HG02588 (cell line): ENCODE results near the gene ZNF215.
"Not testable (repeated sequence)": the region's sequence is repeated elsewhere in the genome, so short reads cannot be mapped to it uniquely, and the experiment has no call there.

Experiments used
- ATAC-seq: cut with Tn5 transposase; IDR thresholded peaks from one replicate; pipeline ENCODE4 v1.9.1; 2021; ENCODE audit warnings: mild to moderate bottlenecking, moderate library complexity; ENCODE audit not compliant: unreplicated experiment

ZNF215 gene

DNA sequence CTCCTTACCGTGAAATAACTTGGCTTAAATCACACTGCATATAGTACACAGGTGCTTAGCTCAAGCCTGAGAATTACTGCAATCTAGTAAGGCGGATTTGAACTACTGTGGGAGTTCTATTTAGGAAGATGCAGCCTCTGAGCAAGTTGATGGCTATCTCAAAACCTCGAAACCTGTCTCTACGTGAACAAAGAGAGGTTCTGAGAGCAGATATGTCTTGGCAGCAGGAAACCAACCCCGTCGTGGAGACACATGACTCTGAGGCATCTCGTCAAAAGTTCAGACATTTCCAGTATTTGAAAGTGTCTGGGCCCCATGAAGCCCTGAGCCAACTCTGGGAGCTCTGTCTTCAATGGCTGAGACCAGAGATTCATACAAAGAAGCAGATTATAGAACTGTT lies 5.9 kb downstream of the ZNF215 start:
- ATAC-seq, result no peak

DNA sequence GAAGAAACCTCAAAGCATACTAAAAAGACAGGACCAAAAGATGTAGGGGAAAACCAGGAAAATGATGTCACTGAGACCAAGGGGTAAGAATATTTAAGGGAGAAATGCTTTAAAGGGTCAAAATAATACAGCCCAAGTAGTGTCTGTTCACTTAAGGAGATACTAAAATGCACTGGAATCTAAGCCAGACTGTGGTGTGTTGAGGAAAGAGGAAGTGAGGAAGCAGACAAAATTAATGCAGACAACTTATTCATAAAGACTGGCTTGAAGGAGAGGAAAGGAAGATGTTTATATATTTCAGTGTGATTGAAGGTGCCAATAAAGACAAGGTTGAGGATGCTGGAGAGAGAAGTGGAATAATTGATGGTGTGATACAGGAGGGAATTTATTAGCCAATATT lies 15.7 kb downstream of the ZNF215 start:
- no peak for ATAC-seq

DNA sequence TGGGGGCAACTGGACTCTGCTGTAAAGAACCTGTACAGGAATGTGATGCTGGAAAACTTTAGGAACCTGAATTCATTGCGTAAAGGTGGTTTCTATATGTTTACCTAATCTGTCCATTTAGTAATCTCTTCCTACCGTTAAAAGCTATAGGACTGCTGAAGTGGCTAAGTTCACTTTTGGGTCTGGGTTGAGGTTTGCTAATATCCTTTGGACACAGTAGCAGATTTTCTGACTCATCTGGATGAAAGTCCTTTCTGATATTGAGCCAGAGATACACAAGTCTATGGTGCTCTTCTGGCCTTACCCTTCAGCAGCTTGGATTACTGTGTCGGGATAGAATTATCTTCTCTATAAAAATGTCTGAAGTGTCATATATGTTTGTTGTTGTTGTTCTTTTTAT lies 16.9 kb downstream of the ZNF215 start:
- no peak for ATAC-seq

DNA sequence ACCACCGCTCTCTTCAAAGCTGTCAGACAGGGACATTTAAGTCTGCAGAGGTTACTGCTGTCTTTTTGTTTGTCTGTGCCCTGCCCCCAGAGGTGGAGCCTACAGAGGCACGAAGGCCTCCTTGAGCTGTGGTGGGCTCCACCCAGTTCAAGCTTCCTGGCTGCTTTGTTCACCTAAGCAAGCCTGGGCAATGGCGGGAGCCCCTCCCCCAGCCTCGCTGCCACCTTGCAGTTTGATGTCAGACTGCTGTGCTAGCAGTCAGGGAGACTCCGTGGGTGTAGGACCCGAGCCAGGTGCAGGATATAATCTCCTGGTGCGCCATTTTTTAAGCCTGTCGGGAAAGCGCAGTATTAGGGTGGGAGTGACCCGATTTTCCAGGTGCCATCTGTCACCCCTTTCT lies 28.0 kb downstream of the ZNF215 start:
- ATAC-seq, result not testable (repeated sequence)

DNA sequence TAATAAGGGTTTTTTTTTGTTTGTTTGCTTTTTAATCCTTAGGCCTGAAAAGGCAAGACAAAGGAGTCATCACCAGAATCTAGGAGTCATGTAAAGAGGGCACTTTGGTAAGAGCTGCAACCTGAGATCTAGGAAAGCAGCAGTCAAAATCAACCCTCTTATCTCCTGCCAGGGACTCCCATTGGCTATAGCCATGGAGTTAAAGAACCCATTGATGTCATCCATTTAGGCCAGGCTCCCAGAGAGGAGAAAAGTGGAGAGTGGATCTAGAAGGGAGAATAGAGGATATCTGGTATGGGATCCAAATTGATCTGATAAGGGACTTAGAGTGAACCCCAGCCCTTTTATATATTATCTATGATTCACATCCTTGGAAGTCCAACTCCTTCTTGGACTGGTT lies 35.9 kb downstream of the ZNF215 start:
- no peak for ATAC-seq

DNA sequence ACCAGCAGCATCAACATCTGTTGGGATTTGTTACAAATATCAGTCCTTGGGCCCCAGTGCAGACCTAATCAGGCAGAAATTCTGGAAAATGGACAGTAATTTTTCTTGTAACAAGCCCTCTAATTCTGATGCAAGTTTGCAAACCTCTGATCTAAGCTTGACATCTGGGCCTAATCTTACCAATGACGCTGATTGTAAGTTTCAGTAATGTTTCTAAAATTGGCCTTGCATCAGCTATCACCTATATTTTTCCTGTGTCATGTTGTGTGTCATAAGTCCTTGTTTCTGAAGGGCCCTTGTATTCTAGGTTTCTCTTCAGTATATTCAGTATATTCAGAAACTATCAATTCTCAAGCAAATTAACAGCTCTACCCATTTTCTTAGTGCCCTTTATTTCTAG lies 36.4 kb downstream of the ZNF215 start:
- ATAC-seq, result peak; percentile 49

DNA sequence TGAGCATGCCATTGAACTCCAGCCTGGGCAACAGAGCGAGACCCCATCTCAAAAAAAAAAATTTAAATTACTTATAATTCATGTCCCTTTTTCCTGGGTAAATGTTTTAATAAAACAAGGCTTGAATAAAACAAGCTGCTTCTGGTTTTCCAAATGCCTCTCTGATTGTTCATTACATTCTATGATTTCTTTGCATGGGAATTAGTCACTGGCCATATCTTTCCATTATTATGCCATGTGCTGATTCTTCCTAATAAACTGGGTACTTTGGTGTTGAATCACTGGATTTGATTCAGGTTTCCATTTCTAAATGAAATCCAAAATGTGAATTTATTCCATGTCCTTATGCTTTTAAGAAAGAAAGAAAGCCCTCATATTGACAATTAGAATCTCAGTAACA lies 42.6 kb downstream of the ZNF215 start:
- no peak for ATAC-seq

DNA sequence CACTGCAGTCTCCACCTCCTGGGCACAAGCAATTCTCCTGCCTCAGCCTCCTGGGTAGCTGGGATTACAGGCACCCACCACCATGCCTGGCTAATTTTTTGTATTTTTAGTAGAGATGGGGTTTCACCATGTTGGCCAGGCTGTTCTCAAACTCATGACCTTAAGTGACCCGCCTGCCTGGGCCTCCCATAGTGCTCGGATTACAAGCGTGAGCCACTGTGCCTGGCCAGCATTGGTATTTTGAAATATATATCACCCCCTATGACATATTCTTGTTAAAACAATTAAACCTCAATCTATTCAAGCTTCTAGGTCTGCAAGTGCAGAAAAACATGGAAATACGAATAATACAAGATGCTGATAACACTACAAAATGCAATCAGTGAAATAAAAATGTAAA lies 43.6 kb downstream of the ZNF215 start:
- not testable (repeated sequence) for ATAC-seq

DNA sequence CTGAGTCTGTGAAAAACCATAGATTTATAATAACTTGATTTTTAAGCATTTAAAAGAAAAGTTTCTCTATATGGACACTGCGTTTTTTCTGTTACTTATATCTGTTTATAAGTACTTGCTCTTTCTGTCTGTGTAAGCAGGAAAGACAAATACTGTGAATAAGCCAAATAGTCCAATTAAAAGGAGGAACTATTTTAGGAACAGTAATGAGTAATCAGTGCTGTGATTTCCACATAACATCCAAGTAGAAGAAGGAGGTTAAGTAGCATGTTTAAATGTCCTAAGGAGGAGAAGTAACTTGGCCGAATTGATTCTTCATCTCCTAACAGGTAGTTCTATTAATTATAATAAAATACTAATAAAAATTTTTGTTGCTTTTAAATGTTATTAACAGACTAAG lies 53.1 kb downstream of the ZNF215 start:
- no peak for ATAC-seq

DNA sequence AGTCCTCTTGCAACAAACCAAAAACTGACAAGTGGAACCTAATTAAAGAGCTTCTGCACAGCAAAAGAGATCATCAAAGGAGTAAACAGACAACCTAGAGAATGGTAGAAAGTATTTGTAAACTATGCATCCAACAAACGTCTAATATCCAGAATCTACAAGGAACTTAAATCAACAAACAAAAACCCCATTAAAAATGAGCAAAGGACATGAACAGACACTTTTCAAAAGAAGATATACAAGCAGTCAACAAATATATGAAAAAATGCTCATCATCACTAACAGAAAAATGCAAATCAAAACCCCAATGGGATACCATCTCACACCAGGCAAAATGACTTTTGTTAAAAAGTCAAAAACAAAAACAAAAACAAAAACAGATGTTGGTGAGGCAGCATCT lies 60.3 kb downstream of the ZNF215 start:
- no peak for ATAC-seq

DNA sequence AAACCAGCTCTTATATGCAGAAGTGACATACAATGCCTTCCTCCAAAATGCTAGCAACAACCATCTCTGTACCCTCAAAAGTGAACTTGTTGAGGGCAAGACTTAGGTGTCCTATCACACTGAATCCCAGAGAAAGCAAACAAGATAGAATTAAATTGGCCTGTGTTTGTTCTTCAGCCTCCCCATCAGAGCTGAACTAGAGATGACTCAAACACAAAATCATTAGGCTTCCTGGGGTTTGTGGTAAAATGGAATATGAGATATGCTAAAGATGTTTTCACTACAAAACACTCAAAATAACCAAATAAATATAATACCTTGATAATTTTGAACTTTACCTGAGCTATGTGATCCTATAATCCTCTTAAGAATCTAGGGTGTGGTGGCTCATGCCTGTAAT lies 62.3 kb downstream of the ZNF215 start:
- no peak for ATAC-seq

DNA sequence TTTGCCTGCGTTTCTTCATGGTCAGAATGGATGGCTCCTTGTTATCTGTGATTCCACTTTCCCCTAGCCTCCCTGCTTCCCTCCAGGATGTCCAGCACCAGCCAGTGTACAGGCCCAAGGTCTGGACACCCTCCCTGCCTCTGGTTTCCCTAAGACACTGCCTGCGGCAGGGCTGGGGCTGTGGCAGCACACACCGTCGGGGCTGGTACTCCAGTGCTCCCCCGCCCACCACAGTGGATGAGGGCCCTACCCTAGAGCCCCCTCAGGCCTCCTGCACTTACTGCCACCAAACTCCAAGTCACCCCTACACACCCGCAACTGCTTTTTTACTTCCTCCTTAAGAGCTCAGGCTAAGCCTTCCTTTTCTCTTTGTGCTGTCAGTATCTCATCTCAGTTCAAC lies 65.0 kb downstream of the ZNF215 start:
- no peak for ATAC-seq

DNA sequence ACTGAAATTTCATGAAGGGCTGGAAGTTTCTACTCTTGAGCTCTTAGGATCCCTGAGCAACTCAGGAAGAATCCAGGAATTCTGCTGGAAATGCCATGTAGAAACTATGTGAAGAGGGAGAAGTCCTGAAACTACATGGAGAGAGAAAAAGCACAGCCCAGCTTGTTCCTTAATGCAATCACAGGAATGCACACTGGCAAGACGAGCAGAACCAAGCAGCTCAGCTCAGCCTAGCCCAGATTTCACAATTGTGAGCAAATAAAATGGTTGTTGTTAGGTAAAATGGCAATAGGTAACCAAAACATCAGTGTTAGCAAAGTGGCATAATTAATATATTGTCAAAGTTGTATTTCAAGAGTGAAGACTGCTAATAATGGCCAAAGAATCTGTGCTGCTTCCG lies 65.8 kb downstream of the ZNF215 start:
- no peak for ATAC-seq

DNA sequence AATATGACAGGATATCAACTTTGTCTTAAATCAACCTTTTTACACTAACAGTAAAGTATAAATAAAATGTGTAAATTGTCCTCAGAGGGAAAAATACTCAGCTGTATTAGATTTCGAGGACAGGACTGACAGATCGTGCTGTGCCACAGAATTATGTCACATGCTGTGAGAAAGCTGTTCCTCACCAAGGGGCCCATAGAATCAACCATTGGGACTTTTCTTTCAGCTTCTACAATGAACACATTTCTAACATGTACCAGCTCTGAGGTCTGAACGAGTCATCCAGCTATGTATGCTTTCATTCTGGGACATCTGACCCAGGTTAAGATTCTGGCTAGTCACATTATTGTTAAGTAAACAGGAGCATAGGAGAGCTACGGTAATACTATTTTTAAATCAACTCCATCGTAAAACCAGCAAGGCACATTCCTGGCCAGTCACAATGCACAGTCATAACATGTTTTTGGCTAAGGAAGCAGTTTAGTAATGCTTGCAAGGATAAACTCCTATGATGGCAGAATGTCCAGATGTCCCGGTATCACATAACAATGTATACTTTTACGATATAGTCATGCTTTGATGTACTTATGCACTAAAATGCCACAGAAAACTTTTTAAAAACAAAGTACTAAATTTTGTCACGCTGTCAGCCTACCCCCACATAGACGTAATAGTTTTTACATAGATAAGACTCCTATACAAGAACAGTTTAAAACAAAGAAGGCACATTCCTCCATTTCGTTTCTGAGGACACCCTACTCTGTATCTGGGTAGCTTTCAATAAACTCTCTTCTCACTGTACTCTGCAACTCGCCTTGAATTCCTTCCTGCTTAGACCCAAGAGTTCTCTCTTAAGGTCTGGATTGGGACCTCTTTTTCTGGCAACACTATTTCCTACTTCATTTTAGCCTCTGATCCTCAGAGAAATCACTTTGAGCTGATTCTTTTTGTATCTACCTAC lies 66.5 kb downstream of the ZNF215 start:
- ATAC-seq, result no peak

DNA sequence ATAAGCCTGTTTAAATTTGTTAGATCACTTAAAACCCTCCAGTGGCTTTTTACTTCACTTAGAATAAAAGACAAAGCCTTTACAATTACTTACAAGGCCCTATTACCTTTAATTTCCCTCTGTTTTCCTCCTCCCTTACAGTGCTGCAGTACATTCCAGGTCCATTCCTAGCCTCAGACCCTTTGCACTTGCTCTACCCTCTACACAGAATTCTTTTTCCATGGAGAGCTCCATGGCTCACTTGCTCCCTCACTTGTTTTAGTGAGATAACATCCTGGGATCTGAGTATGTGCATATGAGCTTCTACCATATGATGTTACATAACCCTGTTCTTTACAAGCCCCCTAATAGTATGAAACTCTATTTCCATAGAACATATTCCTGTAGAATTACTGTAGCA lies 69.5 kb downstream of the ZNF215 start:
- ATAC-seq, result no peak

DNA sequence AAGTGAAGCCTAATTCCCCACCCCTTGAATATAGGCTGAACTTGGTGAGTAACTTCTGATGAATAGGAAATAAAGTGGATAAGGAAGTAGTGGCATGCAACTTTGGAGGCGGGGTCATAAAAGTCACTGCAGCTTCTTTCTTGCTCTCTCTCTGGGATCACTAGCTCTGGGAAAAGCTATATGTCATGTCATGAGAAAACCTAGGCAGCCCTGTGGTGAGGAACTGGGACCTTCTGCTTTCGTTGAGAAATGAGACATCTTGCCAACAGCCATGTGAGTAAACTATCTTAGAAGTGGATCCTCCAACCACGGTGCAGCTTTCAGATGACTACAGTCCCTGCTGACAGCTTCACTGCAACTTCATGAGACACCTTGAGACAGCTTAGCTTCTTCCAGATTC lies 78.3 kb downstream of the ZNF215 start:
- ATAC-seq, result no peak
